Ovary (tissue), 3 donors: ENCODE data around the gene RASA2.

Source experiments
- CTCF ChIP-seq, 3 donors: fragments of 450-650 bp in 2 of 3; fragments of 200-600 bp in 1 of 3; IDR thresholded peaks; one replicate each; pipeline versions ENCODE4 v1.5.1 to v1.8.0; 2016 to 2022; ENCODE audit warnings: antibody characterized with exemption in 3 of 3, mild to moderate bottlenecking in 1 of 3
- EP300 ChIP-seq: sonication (generic); formaldehyde crosslinking; IDR thresholded peaks from one replicate; pipeline ENCODE4 v1.6.1; 2017; ENCODE audit warnings: antibody characterized with exemption
- donor health status: DM: no; HTN: no; CAD: no.

GRCh38 chr3:141605883-141606282, 119.1 kb downstream of the RASA2 start:
- no peak for TF ChIP-seq CTCF (IDR thresholded peaks at IDR 0.05)
- no peak for TF ChIP-seq EP300
